Cardiac fibroblast (primary cell): ENCODE measurements around the gene USH2A.

ENCODE experiments used
- DNase-seq, 2 donors: peaks; one replicate each; pipeline versions ENCODE4 v3.0.0 to v3.0.0-alpha.2; 2010; ENCODE audit warnings: low read depth in 2 of 2
- H3K4me3 ChIP-seq, 2 donors: replicated peaks in 1 of 2; 1 replicate in 1 of 2; 2 replicates in 1 of 2; pipeline ENCODE4 v1.5.1; 2011; ENCODE audit warnings: low read depth in 2 of 2, low read length in 2 of 2, mild to moderate bottlenecking in 2 of 2, moderate library complexity in 1 of 2
- TF ChIP-seq, protein P1 (sequence below): IDR thresholded peaks from one replicate; pipeline ENCODE4 v1.5.1; 2011; ENCODE audit warnings: low read depth, mild to moderate bottlenecking, low read length, inconsistent platforms

USH2A gene

DNA sequence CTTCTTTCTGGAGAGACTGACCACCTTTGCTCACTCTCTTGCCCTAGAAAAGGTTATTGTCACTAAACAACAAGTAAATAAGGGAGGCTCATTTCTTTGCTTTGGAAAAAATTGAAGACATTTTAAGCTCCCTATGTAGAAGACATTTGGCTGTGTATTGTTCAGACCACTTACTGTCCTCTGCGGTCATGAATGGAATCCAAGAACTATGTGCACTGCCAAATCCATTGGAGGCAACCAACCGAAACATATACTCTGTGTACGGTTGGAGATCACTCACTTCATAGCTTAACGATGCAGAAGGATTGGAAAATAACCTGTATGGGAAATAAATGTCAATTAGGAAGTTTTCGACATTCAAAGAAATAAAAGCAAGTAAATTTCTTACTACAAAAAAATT is 523.3 kb downstream of the USH2A start:
- no peak for DNase-seq
- H3K4me3 ChIP-seq, result no peak overlapping the region
- TF ChIP-seq, protein P1, sequence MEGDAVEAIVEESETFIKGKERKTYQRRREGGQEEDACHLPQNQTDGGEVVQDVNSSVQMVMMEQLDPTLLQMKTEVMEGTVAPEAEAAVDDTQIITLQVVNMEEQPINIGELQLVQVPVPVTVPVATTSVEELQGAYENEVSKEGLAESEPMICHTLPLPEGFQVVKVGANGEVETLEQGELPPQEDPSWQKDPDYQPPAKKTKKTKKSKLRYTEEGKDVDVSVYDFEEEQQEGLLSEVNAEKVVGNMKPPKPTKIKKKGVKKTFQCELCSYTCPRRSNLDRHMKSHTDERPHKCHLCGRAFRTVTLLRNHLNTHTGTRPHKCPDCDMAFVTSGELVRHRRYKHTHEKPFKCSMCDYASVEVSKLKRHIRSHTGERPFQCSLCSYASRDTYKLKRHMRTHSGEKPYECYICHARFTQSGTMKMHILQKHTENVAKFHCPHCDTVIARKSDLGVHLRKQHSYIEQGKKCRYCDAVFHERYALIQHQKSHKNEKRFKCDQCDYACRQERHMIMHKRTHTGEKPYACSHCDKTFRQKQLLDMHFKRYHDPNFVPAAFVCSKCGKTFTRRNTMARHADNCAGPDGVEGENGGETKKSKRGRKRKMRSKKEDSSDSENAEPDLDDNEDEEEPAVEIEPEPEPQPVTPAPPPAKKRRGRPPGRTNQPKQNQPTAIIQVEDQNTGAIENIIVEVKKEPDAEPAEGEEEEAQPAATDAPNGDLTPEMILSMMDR, result no peak

DNA sequence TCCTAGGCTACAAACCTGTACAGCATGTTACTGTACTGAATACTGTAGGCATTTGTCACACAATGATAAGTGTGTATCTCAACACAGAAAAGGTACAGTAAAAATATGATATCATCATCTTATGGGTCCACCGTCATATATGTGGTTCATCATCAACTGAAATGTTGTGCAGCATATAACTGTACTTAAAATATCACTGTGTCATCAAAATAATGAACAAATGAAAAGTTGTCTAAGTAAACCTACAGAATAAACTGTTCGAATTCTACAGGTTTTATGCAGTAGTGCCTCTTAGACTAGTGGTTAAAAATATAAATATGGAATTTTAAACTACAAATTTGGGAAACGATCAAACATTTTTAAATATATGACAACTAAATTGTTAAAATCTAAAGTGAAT is 527.4 kb downstream of the USH2A start:
- no peak overlapping the region for H3K4me3 ChIP-seq
- no peak for DNase-seq
- TF ChIP-seq, protein P1, result no peak

DNA sequence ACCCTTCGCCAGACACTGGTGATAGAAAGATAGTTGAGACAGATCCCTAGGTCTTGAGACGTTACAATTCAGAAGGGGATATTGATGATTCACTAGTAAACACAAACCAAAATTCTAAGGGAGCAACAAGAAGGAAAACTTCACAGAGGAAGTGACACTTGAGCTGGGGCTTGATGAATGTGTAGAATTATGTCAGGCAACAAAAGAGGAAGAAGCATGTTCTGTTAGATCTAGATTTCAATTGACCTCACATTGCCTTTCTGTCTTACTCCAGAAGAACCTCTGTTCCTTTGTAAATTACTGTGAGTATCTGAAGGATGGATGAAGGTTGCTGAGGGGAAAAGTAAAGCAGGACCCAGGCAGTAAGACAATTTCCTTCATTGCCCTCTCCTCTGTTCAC is 528.0 kb downstream of the USH2A start:
- TF ChIP-seq, protein P1, result no peak

DNA sequence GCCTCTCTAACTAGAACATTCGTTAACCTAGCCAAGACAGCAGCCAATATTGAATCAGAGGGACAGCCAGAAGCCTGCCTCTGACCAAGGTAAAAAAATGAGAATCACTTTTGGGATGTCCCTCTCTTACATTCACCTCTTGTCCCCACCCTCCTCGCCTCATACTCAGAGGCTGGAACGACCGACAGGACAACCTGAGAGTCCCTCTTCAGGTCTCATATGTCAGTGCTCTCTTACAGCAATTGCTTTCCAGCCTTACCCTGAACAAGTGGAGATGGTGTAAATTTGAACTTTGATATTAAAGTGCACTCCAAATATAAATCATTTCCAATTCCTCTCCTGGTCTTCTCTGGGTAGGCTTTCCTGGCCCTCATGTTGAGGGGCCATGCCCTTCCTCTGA is 528.6 kb downstream of the USH2A start:
- no peak overlapping the region for H3K4me3 ChIP-seq
- no peak for DNase-seq
- TF ChIP-seq, protein P1, result no peak

More for the DNA sequence above, 528.0 kb downstream of the USH2A start:
- H3K4me3 ChIP-seq, result no peak overlapping the region
- no peak for DNase-seq

DNA sequence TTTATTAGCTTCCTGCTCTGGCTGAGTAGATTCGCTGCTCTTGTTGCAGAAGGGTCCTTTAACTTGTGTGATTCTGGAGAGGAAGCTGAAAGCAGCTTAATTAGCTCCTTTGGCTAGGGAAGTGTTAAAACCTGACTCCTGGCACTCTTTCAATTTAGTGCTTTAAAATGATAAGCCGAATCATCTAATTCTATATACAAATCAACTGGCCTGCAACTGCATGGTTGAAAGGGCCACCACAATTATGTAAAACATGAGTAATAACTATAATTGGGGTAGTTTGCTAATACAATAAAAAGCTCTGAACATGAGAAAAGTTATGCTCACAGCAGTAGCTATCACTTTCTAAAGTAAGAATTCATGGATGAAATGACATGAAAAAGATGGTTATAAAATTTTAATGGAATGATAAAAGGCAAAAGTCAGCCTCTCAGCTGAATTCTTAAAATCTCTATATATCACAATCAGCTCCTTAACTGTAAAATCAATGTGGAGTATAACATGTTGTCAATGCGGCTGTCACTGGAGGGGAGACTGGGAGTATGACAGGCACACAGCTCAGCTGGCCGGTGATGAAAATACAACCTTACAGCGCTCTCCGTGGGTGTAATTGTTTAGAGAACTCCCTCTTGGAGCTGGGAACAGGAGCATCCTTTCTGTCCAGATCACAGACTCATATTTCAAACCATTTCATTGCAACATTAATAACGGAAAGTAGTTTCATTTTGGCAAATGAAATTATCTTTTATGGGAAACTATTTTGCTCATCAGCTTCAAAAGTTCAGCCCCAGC is 531.8 kb downstream of the USH2A start:
- DNase-seq, result no peak
- H3K4me3 ChIP-seq, result no peak overlapping the region
- TF ChIP-seq, protein P1, result no peak

DNA sequence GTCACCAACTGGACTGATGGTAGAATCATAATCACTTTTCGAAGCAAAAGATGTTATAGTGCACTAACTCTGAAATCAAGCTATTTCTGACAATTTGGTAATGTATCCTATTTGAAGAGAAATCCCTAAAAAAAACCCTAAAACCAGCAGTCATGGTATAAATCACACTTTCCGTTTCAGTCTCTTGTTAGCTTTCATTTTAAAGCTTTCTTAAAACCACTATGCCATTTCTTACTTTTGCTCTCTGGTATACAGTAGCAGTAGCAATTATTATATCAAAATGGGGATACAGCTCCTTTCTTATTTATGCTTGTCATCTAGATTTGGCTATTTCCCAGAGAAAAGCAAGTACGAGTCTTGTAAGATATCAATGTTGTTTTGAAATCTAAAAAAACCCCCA is 532.8 kb downstream of the USH2A start:
- peak in 1 of 2 donors; percentile 6 for DNase-seq
- no peak overlapping the region for H3K4me3 ChIP-seq

More for the DNA sequence above, 532.8 kb downstream of the USH2A start:
- TF ChIP-seq, protein P1, result no peak
